ENCODE data around the gene PAK3.

The PAK3 gene

GRCh38 chrX:111101580-111101979 lies 5.6 kb downstream of the PAK3 start:
- WGBS, 2 experiments (ENCODE audit: insufficient coverage in 2 of 2), result no CpG with 5 or more reads among the region's 2 CpGs
- no peaks in the 10 kb centered on the region for H3K36me3 ChIP-seq (ENCODE audit: control insufficient read depth, insufficient read depth, low read length)
- no peaks in the 10 kb centered on the region for H3K9me3 ChIP-seq (ENCODE audit: control insufficient read depth, low read length)
- H3K4me3 ChIP-seq (ENCODE audit: extremely low read depth, insufficient read depth, low read length, poor library complexity, severe bottlenecking), result no peak overlapping the region
- no peaks in the 10 kb centered on the region for H3K4me1 ChIP-seq (ENCODE audit: control insufficient read depth, insufficient read depth, low read length, poor library complexity, severe bottlenecking)
- H3K27ac ChIP-seq (ENCODE audit: low read depth, low read length, severe bottlenecking), result no peak overlapping the region

- Histone ChIP-seq H3K27ac (ENCODE audit: low read depth, low read length, severe bottlenecking) (no peak overlapping the region), H3K9me3 (ENCODE audit: control insufficient read depth, low read length) (no peaks in the 10 kb centered on the region), H3K36me3 (ENCODE audit: control insufficient read depth, insufficient read depth, low read length) (peaks cover 3% of the 10 kb centered on the region), H3K4me1 (ENCODE audit: control insufficient read depth, insufficient read depth, low read length, poor library complexity, severe bottlenecking) (no peaks in the 10 kb centered on the region), H3K4me3 (ENCODE audit: extremely low read depth, insufficient read depth, low read length, poor library complexity, severe bottlenecking) (no peak overlapping the region)
- WGBS, 2 experiments (ENCODE audit: insufficient coverage in 2 of 2), result no CpG with 5 or more reads among the region's 1 CpG
These were observed 6.6 kb downstream of the PAK3 start for GRCh38 chrX:111102636-111103035.

GRCh38 chrX:111103246-111103645 lies 7.3 kb downstream of the PAK3 start:
- WGBS, 2 experiments (ENCODE audit: insufficient coverage in 2 of 2), result 80 to 100% methylated on average over 1 to 3 of the region's 6 CpGs
- no peak overlapping the region for H3K4me3 ChIP-seq (ENCODE audit: extremely low read depth, insufficient read depth, low read length, poor library complexity, severe bottlenecking)
- H3K36me3 ChIP-seq (ENCODE audit: control insufficient read depth, insufficient read depth, low read length), result peaks cover 3% of the 10 kb centered on the region
- no peaks in the 10 kb centered on the region for H3K9me3 ChIP-seq (ENCODE audit: control insufficient read depth, low read length)
- no peaks in the 10 kb centered on the region for H3K4me1 ChIP-seq (ENCODE audit: control insufficient read depth, insufficient read depth, low read length, poor library complexity, severe bottlenecking)
- H3K27ac ChIP-seq (ENCODE audit: low read depth, low read length, severe bottlenecking), result no peak overlapping the region

- no peaks in the 10 kb centered on the region for H3K9me3 ChIP-seq (ENCODE audit: control insufficient read depth, low read length)
- H3K36me3 ChIP-seq (ENCODE audit: control insufficient read depth, insufficient read depth, low read length), result peaks cover 3% of the 10 kb centered on the region
- no peak overlapping the region for H3K27ac ChIP-seq (ENCODE audit: low read depth, low read length, severe bottlenecking)
- no peak overlapping the region for H3K4me3 ChIP-seq (ENCODE audit: extremely low read depth, insufficient read depth, low read length, poor library complexity, severe bottlenecking)
- 100% methylated on average over 1 to 2 of the region's 6 CpGs for WGBS, 2 experiments (ENCODE audit: insufficient coverage in 2 of 2)
- no peaks in the 10 kb centered on the region for H3K4me1 ChIP-seq (ENCODE audit: control insufficient read depth, insufficient read depth, low read length, poor library complexity, severe bottlenecking)
These were observed 14.2 kb downstream of the PAK3 start for GRCh38 chrX:111110098-111110775.

- no peaks in the 10 kb centered on the region for H3K36me3 ChIP-seq (ENCODE audit: control insufficient read depth, insufficient read depth, low read length)
- no peak overlapping the region for H3K4me3 ChIP-seq (ENCODE audit: extremely low read depth, insufficient read depth, low read length, poor library complexity, severe bottlenecking)
- H3K4me1 ChIP-seq (ENCODE audit: control insufficient read depth, insufficient read depth, low read length, poor library complexity, severe bottlenecking), result no peaks in the 10 kb centered on the region
- H3K27ac ChIP-seq (ENCODE audit: low read depth, low read length, severe bottlenecking), result no peak overlapping the region
- WGBS, 2 experiments (ENCODE audit: insufficient coverage in 2 of 2), result 80% methylated on average over 1 of the region's 1 CpG; no CpG with 5 or more reads in 1 of the 2 experiments
- no peaks in the 10 kb centered on the region for H3K9me3 ChIP-seq (ENCODE audit: control insufficient read depth, low read length)
These were observed 18.8 kb downstream of the PAK3 start for GRCh38 chrX:111114806-111115205.

- 90 to 100% methylated on average over 1 of the region's 1 CpG for WGBS, 2 experiments (ENCODE audit: insufficient coverage in 2 of 2)
- Histone ChIP-seq H3K36me3 (ENCODE audit: control insufficient read depth, insufficient read depth, low read length) (no peaks in the 10 kb centered on the region), H3K4me1 (ENCODE audit: control insufficient read depth, insufficient read depth, low read length, poor library complexity, severe bottlenecking) (no peaks in the 10 kb centered on the region), H3K9me3 (ENCODE audit: control insufficient read depth, low read length) (no peaks in the 10 kb centered on the region), H3K4me3 (ENCODE audit: extremely low read depth, insufficient read depth, low read length, poor library complexity, severe bottlenecking) (no peak overlapping the region), H3K27ac (ENCODE audit: low read depth, low read length, severe bottlenecking) (no peak overlapping the region)
These were observed 20.7 kb downstream of the PAK3 start for GRCh38 chrX:111116666-111117065.

- Histone ChIP-seq H3K4me3 (ENCODE audit: extremely low read depth, insufficient read depth, low read length, poor library complexity, severe bottlenecking) (no peak overlapping the region), H3K4me1 (ENCODE audit: control insufficient read depth, insufficient read depth, low read length, poor library complexity, severe bottlenecking) (no peaks in the 10 kb centered on the region), H3K36me3 (ENCODE audit: control insufficient read depth, insufficient read depth, low read length) (peaks cover 3% of the 10 kb centered on the region), H3K9me3 (ENCODE audit: control insufficient read depth, low read length) (no peaks in the 10 kb centered on the region), H3K27ac (ENCODE audit: low read depth, low read length, severe bottlenecking) (no peak overlapping the region)
- WGBS, 2 experiments (ENCODE audit: insufficient coverage in 2 of 2), result no CpG with 5 or more reads among the region's 2 CpGs
These were observed 23.4 kb downstream of the PAK3 start for GRCh38 chrX:111119341-111119740.

GRCh38 chrX:111123125-111123524 lies 27.1 kb downstream of the PAK3 start:
- no peak overlapping the region for H3K4me3 ChIP-seq (ENCODE audit: extremely low read depth, insufficient read depth, low read length, poor library complexity, severe bottlenecking)
- peaks cover 4% of the 10 kb centered on the region for H3K36me3 ChIP-seq (ENCODE audit: control insufficient read depth, insufficient read depth, low read length)
- no peaks in the 10 kb centered on the region for H3K4me1 ChIP-seq (ENCODE audit: control insufficient read depth, insufficient read depth, low read length, poor library complexity, severe bottlenecking)
- no peaks in the 10 kb centered on the region for H3K9me3 ChIP-seq (ENCODE audit: control insufficient read depth, low read length)
- H3K27ac ChIP-seq (ENCODE audit: low read depth, low read length, severe bottlenecking), result no peak overlapping the region
- WGBS, 2 experiments (ENCODE audit: insufficient coverage in 2 of 2), result no CpG with 5 or more reads among the region's 6 CpGs

GRCh38 chrX:111123606-111124179 lies 27.7 kb downstream of the PAK3 start:
- no peak overlapping the region for H3K4me3 ChIP-seq (ENCODE audit: extremely low read depth, insufficient read depth, low read length, poor library complexity, severe bottlenecking)
- peaks cover 4% of the 10 kb centered on the region for H3K36me3 ChIP-seq (ENCODE audit: control insufficient read depth, insufficient read depth, low read length)
- WGBS, 2 experiments (ENCODE audit: insufficient coverage in 2 of 2), result no CpG with 5 or more reads among the region's 2 CpGs
- no peak overlapping the region for H3K27ac ChIP-seq (ENCODE audit: low read depth, low read length, severe bottlenecking)
- H3K4me1 ChIP-seq (ENCODE audit: control insufficient read depth, insufficient read depth, low read length, poor library complexity, severe bottlenecking), result no peaks in the 10 kb centered on the region
- H3K9me3 ChIP-seq (ENCODE audit: control insufficient read depth, low read length), result no peaks in the 10 kb centered on the region

GRCh38 chrX:111124418-111124817 lies 28.4 kb downstream of the PAK3 start:
- H3K4me3 ChIP-seq (ENCODE audit: extremely low read depth, insufficient read depth, low read length, poor library complexity, severe bottlenecking), result no peak overlapping the region
- no peak overlapping the region for H3K27ac ChIP-seq (ENCODE audit: low read depth, low read length, severe bottlenecking)
- no peaks in the 10 kb centered on the region for H3K9me3 ChIP-seq (ENCODE audit: control insufficient read depth, low read length)
- H3K4me1 ChIP-seq (ENCODE audit: control insufficient read depth, insufficient read depth, low read length, poor library complexity, severe bottlenecking), result no peaks in the 10 kb centered on the region
- H3K36me3 ChIP-seq (ENCODE audit: control insufficient read depth, insufficient read depth, low read length), result peaks cover 4% of the 10 kb centered on the region
- 100% methylated on average over 2 of the region's 2 CpGs; no CpG with 5 or more reads in 1 of the 2 experiments for WGBS, 2 experiments (ENCODE audit: insufficient coverage in 2 of 2)

- Histone ChIP-seq H3K36me3 (ENCODE audit: control insufficient read depth, insufficient read depth, low read length) (peaks cover 4% of the 10 kb centered on the region), H3K9me3 (ENCODE audit: control insufficient read depth, low read length) (no peaks in the 10 kb centered on the region), H3K4me3 (ENCODE audit: extremely low read depth, insufficient read depth, low read length, poor library complexity, severe bottlenecking) (no peak overlapping the region), H3K27ac (ENCODE audit: low read depth, low read length, severe bottlenecking) (no peak overlapping the region), H3K4me1 (ENCODE audit: control insufficient read depth, insufficient read depth, low read length, poor library complexity, severe bottlenecking) (peaks cover 5% of the 10 kb centered on the region)
These were observed 31.0 kb downstream of the PAK3 start for GRCh38 chrX:111127038-111127437.
